GM21390 (cell line): ENCODE results near the gene LRBA.

Experiments
- ATAC-seq: cut with Tn5 transposase; IDR thresholded peaks from one replicate; pipeline ENCODE4 v1.9.1; 2021; ENCODE audit not compliant: unreplicated experiment

LRBA gene

GRCh38 chr4:150354214-150354796 is 660.8 kb downstream of the LRBA start:
- no peak for ATAC-seq

- ATAC-seq = no peak
These were observed 667.0 kb downstream of the LRBA start for GRCh38 chr4:150348079-150348478.

- ATAC-seq = no peak
These were observed 669.8 kb downstream of the LRBA start for GRCh38 chr4:150345207-150345744.

- no peak for ATAC-seq
These were observed 671.3 kb downstream of the LRBA start for GRCh38 chr4:150343796-150344195.

- no peak for ATAC-seq
These were observed 672.1 kb downstream of the LRBA start for GRCh38 chr4:150342945-150343344.

- ATAC-seq = no peak
These were observed 677.4 kb downstream of the LRBA start for GRCh38 chr4:150337734-150338133.

GRCh38 chr4:150336676-150337412 is 678.2 kb downstream of the LRBA start:
- no peak for ATAC-seq

GRCh38 chr4:150332961-150333360 is 682.1 kb downstream of the LRBA start:
- no peak for ATAC-seq

GRCh38 chr4:150332086-150332485 is 683.0 kb downstream of the LRBA start:
- ATAC-seq = no peak

GRCh38 chr4:150329373-150329772 is 685.7 kb downstream of the LRBA start:
- ATAC-seq = no peak

GRCh38 chr4:150328496-150328895 is 686.6 kb downstream of the LRBA start:
- ATAC-seq = no peak

- no peak for ATAC-seq
These were observed 687.8 kb downstream of the LRBA start for GRCh38 chr4:150327262-150327780.

- peak; percentile 90 for ATAC-seq
These were observed 689.2 kb downstream of the LRBA start for GRCh38 chr4:150325872-150326271.

- ATAC-seq = no peak
These were observed 691.4 kb downstream of the LRBA start for GRCh38 chr4:150323406-150324325.

- no peak for ATAC-seq
These were observed 692.4 kb downstream of the LRBA start for GRCh38 chr4:150322646-150323045.

GRCh38 chr4:150321113-150321512 is 694.0 kb downstream of the LRBA start:
- ATAC-seq = no peak

- ATAC-seq = no peak
These were observed 696.1 kb downstream of the LRBA start for GRCh38 chr4:150318971-150319370.

- no peak for ATAC-seq
These were observed 696.6 kb downstream of the LRBA start for GRCh38 chr4:150318527-150318926.

- no peak for ATAC-seq
These were observed 698.5 kb downstream of the LRBA start for GRCh38 chr4:150316332-150317205.

- ATAC-seq = no peak
These were observed 699.4 kb downstream of the LRBA start for GRCh38 chr4:150315691-150316090.
